Sigmoid colon (tissue), 7 donors: ENCODE results near the gene EIF4G3. TPM values are rescaled to one million over a fixed set of nuclear protein-coding genes. Genes with fewer than 3 reads are reported as not detected.
A peak's percentile ranks its signal among the peaks of the same experiment; 100 is the strongest.
"Not testable (repeated sequence)": the region's sequence is repeated elsewhere in the genome, so short reads cannot be mapped to it uniquely, and the experiment has no call there.

Source experiments
- DNase-seq: peaks from one replicate; pipeline ENCODE4 v3.0.0-alpha.2; 2019
- H3K27ac ChIP-seq, 4 donors: fragments of 200-600 bp; sonication (generic); one replicate each; pipeline ENCODE4 v1.5.1; 2016 to 2019; ENCODE audit warnings: mild to moderate bottlenecking in 1 of 4
- H3K27me3 ChIP-seq, 3 donors: fragments of 200-600 bp; sonication (generic); one replicate each; pipeline ENCODE4 v1.5.1; 2019; ENCODE audit warnings: mild to moderate bottlenecking in 1 of 3
- H3K36me3 ChIP-seq, 4 donors: fragments of 200-600 bp; sonication (generic); one replicate each; pipeline ENCODE4 v1.5.1; 2016 to 2019
- H3K4me1 ChIP-seq, 4 donors: fragments of 200-600 bp; sonication (generic); one replicate each; pipeline ENCODE4 v1.5.1; 2017 to 2019
- H3K4me3 ChIP-seq, 4 donors: fragments of 200-600 bp; sonication (generic); one replicate each; pipeline ENCODE4 v1.5.1; 2017 to 2019; ENCODE audit warnings: mild to moderate bottlenecking in 2 of 4, moderate library complexity in 1 of 4
- H3K9me3 ChIP-seq, 4 donors: fragments of 200-600 bp in 3 of 4; sonication (generic) in 3 of 4; one replicate each; pipeline versions ENCODE4 v1.5.1 to v1.6.1; 2013 to 2019
- CTCF ChIP-seq, 4 experiments: fragments of 450-650 bp in 3 of 4; fragments of 200-600 bp in 1 of 4; IDR thresholded peaks; one replicate each; pipeline ENCODE4 v1.5.1; 2016 to 2019; ENCODE audit warnings: antibody characterized with exemption in 4 of 4, mild to moderate bottlenecking in 3 of 4, moderate library complexity in 2 of 4
- EP300 ChIP-seq, 4 donors: sonication (generic); formaldehyde crosslinking; IDR thresholded peaks; one replicate each; pipeline ENCODE4 v1.6.1; 2017; ENCODE audit warnings: antibody characterized with exemption in 4 of 4
- POLR2A ChIP-seq, 2 donors: fragments of 450-650 bp; IDR thresholded peaks; one replicate each; pipeline ENCODE4 v1.6.1; 2016; ENCODE audit warnings: antibody characterized with exemption in 2 of 2, mild to moderate bottlenecking in 2 of 2, moderate library complexity in 2 of 2
- POLR2AphosphoS5 ChIP-seq, 4 donors: sonication (generic); formaldehyde crosslinking; IDR thresholded peaks; one replicate each; pipeline ENCODE4 v1.6.1; 2017; ENCODE audit warnings: antibody characterized with exemption in 4 of 4
- WGBS, 2 donors: extraction: QIAGEN DNeasy Blood & Tissue Kit; methylation state at CpG; one replicate each; pipeline ENCODE4 v1.1.7; 2013; 5-methylcytosine and 5-hydroxymethylcytosine counted together
- intact Hi-C: fragments of 100-400 bp; cut with DNase I; formaldehyde crosslinking; loops from one replicate; pipeline ENCODE4 v1.15.1; 2023
- polyA plus RNA-seq, 3 donors: library from polyadenylated mRNA; stranded (reverse); fragments of 200-250 nt; gene quantifications; one replicate each; pipeline ENCODE4 v1.2.3, GENCODE V29; 2013
- total RNA-seq, 4 donors: library from RNA; depleted of rRNA; stranded (reverse); fragments of >200 nt; gene quantifications; one replicate each; pipeline ENCODE4 v1.1.0, GENCODE V29; 2016
- donor health status: healthy with polysubstance abuse.
- donor health status: Bipolar disorder and iron deficiency.
- donor health status: healthy.

Gene EIF4G3
- total and polyA plus RNA-seq, 7 donors: 13.4 to 65.9 (median 33.5) TPM

GRCh38 chr1:21170837-21171236 is 5.9 kb downstream of the EIF4G3 start:
- not testable (repeated sequence) for H3K4me3 ChIP-seq, H3K27me3 ChIP-seq, H3K9me3 ChIP-seq, DNase-seq
- Histone ChIP-seq H3K4me1 (peaks cover 0 to 44% (median 25%) of the 10 kb centered on the region in 4 donors), H3K27ac (peak overlapping the region; percentile 53 to 69 (median 60)), H3K36me3 (peaks cover 0 to 26% (median 0%) of the 10 kb centered on the region in 4 donors)
- 77 to 81% methylated on average over 4 of the region's 4 CpGs for WGBS, 2 donors
- intact Hi-C loops: loop anchor here (10.0 kb wide), 1 partner anchor 146 kb away; no protein-coding TSS in a partner anchor
- TF ChIP-seq POLR2AphosphoS5 (IDR thresholded peaks at IDR 0.05): peak in 1 of 4 donors; percentile 21

- no peak overlapping the region for H3K4me3 ChIP-seq
- no peak overlapping the region for H3K27ac ChIP-seq
- no peaks in the 10 kb centered on the region for H3K27me3 ChIP-seq
- intact Hi-C loops: no loop called here
- H3K9me3 ChIP-seq: no peaks in the 10 kb centered on the region
- peaks cover 0 to 26% (median 0%) of the 10 kb centered on the region in 4 donors for H3K36me3 ChIP-seq
- DNase-seq: no peak
- WGBS, 2 donors: 96 to 97% methylated on average over 2 of the region's 2 CpGs
- peaks cover 0 to 29% (median 19%) of the 10 kb centered on the region in 4 donors for H3K4me1 ChIP-seq
- TF ChIP-seq POLR2A (IDR thresholded peaks at IDR 0.05): no peak
- TF ChIP-seq CTCF (IDR thresholded peaks at IDR 0.05): no peak
- no peak for TF ChIP-seq POLR2AphosphoS5 (IDR thresholded peaks at IDR 0.05)
- no peak for TF ChIP-seq EP300 (IDR thresholded peaks at IDR 0.05)
Measured at GRCh38 chr1:21168444-21168843, 8.3 kb downstream of the EIF4G3 start.

- intact Hi-C loops: no loop called here
- H3K4me1 ChIP-seq: peaks cover 0 to 26% (median 10%) of the 10 kb centered on the region in 4 donors
Measured at GRCh38 chr1:21165646-21166045, 11.1 kb downstream of the EIF4G3 start.

GRCh38 chr1:21165076-21165475 is 11.6 kb downstream of the EIF4G3 start:
- Histone ChIP-seq H3K4me3 (no peak overlapping the region), H3K9me3 (no peaks in the 10 kb centered on the region), H3K27ac (no peak overlapping the region), H3K36me3 (peaks cover 0 to 36% (median 3%) of the 10 kb centered on the region in 4 donors), H3K27me3 (no peaks in the 10 kb centered on the region), H3K4me1 (peaks cover 0 to 24% (median 8%) of the 10 kb centered on the region in 4 donors)
- intact Hi-C loops: no loop called here
- DNase-seq: no peak
- TF ChIP-seq POLR2A (IDR thresholded peaks at IDR 0.05): no peak
- no peak for TF ChIP-seq EP300 (IDR thresholded peaks at IDR 0.05)
- TF ChIP-seq CTCF (IDR thresholded peaks at IDR 0.05): no peak
- no peak for TF ChIP-seq POLR2AphosphoS5 (IDR thresholded peaks at IDR 0.05)
- WGBS, 2 donors: 90% methylated on average over 2 of the region's 2 CpGs

More at GRCh38 chr1:21165646-21166045, 11.1 kb downstream of the EIF4G3 start:
- Histone ChIP-seq H3K9me3 (no peaks in the 10 kb centered on the region), H3K27me3 (no peaks in the 10 kb centered on the region), H3K4me3 (no peak overlapping the region), H3K36me3 (peaks cover 0 to 38% (median 3%) of the 10 kb centered on the region in 4 donors), H3K27ac (no peak overlapping the region)
- DNase-seq: no peak
- TF ChIP-seq POLR2A (IDR thresholded peaks at IDR 0.05): no peak
- TF ChIP-seq POLR2AphosphoS5 (IDR thresholded peaks at IDR 0.05): no peak
- TF ChIP-seq EP300 (IDR thresholded peaks at IDR 0.05): no peak
- no peak for TF ChIP-seq CTCF (IDR thresholded peaks at IDR 0.05)
- 63 to 90% methylated on average over 1 of the region's 1 CpG for WGBS, 2 donors

GRCh38 chr1:21164266-21164665 is 12.4 kb downstream of the EIF4G3 start:
- TF ChIP-seq CTCF (IDR thresholded peaks at IDR 0.05) (no peak), EP300 (IDR thresholded peaks at IDR 0.05) (no peak), POLR2AphosphoS5 (IDR thresholded peaks at IDR 0.05) (no peak), POLR2A (IDR thresholded peaks at IDR 0.05) (no peak)
- 91 to 95% methylated on average over 8 of the region's 8 CpGs for WGBS, 2 donors
- DNase-seq: no peak
- H3K27ac ChIP-seq: no peak overlapping the region
- no peaks in the 10 kb centered on the region for H3K27me3 ChIP-seq
- peaks cover 0 to 30% (median 3%) of the 10 kb centered on the region in 4 donors for H3K36me3 ChIP-seq
- no peak overlapping the region for H3K4me3 ChIP-seq
- intact Hi-C loops: no loop called here
- H3K4me1 ChIP-seq: peaks cover 0 to 24% (median 8%) of the 10 kb centered on the region in 4 donors
- H3K9me3 ChIP-seq: no peaks in the 10 kb centered on the region
